Endodermal cell (in vitro differentiated cells): ENCODE measurements around the gene CACNA1D. TPM values are rescaled to one million over a fixed set of nuclear protein-coding genes. Genes with fewer than 3 reads are reported as not detected.

Experiments
- DNase-seq: peaks from one replicate; pipeline ENCODE4 v3.0.0-alpha.2; 2017
- H3K27ac ChIP-seq: 2 replicates; pipeline ENCODE4 v1.5.1; 2013; ENCODE audit warnings: mild to moderate bottlenecking, low read depth, low read length, moderate library complexity
- H3K27me3 ChIP-seq: 2 replicates; pipeline ENCODE4 v1.6.1; 2013; ENCODE audit warnings: mild to moderate bottlenecking, low read length, moderate library complexity; ENCODE audit not compliant: insufficient read depth, control insufficient read depth, poor library complexity, severe bottlenecking
- H3K36me3 ChIP-seq: 2 replicates; pipeline ENCODE4 v1.7.0; 2013; ENCODE audit warnings: mild to moderate bottlenecking, low read length, moderate library complexity; ENCODE audit not compliant: control insufficient read depth, insufficient read depth
- H3K4me1 ChIP-seq: one replicate; pipeline ENCODE4 v1.7.0; 2013; ENCODE audit warnings: low read length; ENCODE audit not compliant: control insufficient read depth, insufficient read depth
- H3K4me3 ChIP-seq: 2 replicates; pipeline ENCODE4 v1.5.1; 2013; ENCODE audit warnings: mild to moderate bottlenecking, low read length, moderate library complexity
- H3K9ac ChIP-seq: 2 replicates; pipeline ENCODE4 v1.6.1; 2013; ENCODE audit warnings: mild to moderate bottlenecking, low read length, moderate library complexity; ENCODE audit not compliant: poor library complexity, severe bottlenecking; ENCODE audit errors: extremely low read depth
- H3K9me3 ChIP-seq: 2 replicates; pipeline ENCODE4 v1.6.1; 2013; ENCODE audit warnings: mild to moderate bottlenecking, low read length, moderate library complexity; ENCODE audit not compliant: control insufficient read depth
- H3K27ac Mint-ChIP-seq: 2 replicates; pipeline ENCODE4 v1.8.0; 2020; ENCODE audit warnings: mixed read lengths
- H3K27me3 Mint-ChIP-seq: 2 replicates; pipeline ENCODE4 v1.8.0; 2021; ENCODE audit warnings: mild to moderate bottlenecking, mixed read lengths; ENCODE audit not compliant: insufficient read depth
- H3K36me3 Mint-ChIP-seq: 2 replicates; pipeline ENCODE4 v1.8.0; 2020; ENCODE audit warnings: low read depth, mixed read lengths
- H3K4me1 Mint-ChIP-seq: 2 replicates; pipeline ENCODE4 v1.8.0; 2020; ENCODE audit warnings: mixed read lengths
- H3K4me3 Mint-ChIP-seq: 2 replicates; pipeline ENCODE4 v1.8.0; 2020; ENCODE audit warnings: mild to moderate bottlenecking, moderate library complexity, mixed read lengths
- H3K9me3 Mint-ChIP-seq: 2 replicates; pipeline ENCODE4 v1.8.0; 2020; ENCODE audit warnings: mild to moderate bottlenecking, mixed read lengths
- CTCF ChIP-seq: fragments of 200-600 bp; sonication (generic); conservative IDR thresholded peaks from 2 replicates; pipeline ENCODE4 v1.5.0; 2021; ENCODE audit warnings: antibody characterized with exemption, mild to moderate bottlenecking
- WGBS, 2 experiments: methylation state at CpG; one replicate each; pipeline versions ENCODE4 v1.1.5 to v1.1.7; 2013; ENCODE audit warnings: missing lambda C conversion rate in 2 of 2, mixed read lengths in 1 of 2; ENCODE audit not compliant: insufficient coverage in 1 of 2, insufficient read length in 1 of 2; 5-methylcytosine and 5-hydroxymethylcytosine counted together
- total RNA-seq, 2 donors: library from RNA; stranded (reverse); fragmentation: NEBNext Ultra II Directional in 1 of 2; extraction: Animal tissue kit (Norgen Biotek cat#: 25700) in 1 of 2; gene quantifications; 2 replicates in 1 of 2; 3 replicates in 1 of 2; pipeline ENCODE4 v1.2.1, GENCODE V29; 2021

CACNA1D gene
- total RNA-seq, 2 donors from 2014 or later = 2.2 to 3.8 TPM

GRCh38 chr3:53694666-53695323 lies 200.4 kb downstream of the CACNA1D start:
- no peaks in the 10 kb centered on the region for H3K36me3 ChIP-seq
- Mint-ChIP-seq H3K27me3 (peaks cover 4% of the 10 kb centered on the region), H3K4me1 (no peaks in the 10 kb centered on the region), H3K36me3 (no peaks in the 10 kb centered on the region), H3K27ac (no peak overlapping the region), H3K9me3 (no peaks in the 10 kb centered on the region), H3K4me3 (no peak overlapping the region)
- WGBS, 2 experiments = 83 to 90% methylated on average over 9 to 15 of the region's 15 CpGs
- H3K27ac ChIP-seq = no peak overlapping the region
- H3K9me3 ChIP-seq = no peaks in the 10 kb centered on the region
- no peak for DNase-seq
- TF ChIP-seq CTCF = no peak
- H3K27me3 ChIP-seq = no peaks in the 10 kb centered on the region
- no peak overlapping the region for H3K9ac ChIP-seq
- no peaks in the 10 kb centered on the region for H3K4me1 ChIP-seq
- H3K4me3 ChIP-seq = no peak overlapping the region

DNA sequence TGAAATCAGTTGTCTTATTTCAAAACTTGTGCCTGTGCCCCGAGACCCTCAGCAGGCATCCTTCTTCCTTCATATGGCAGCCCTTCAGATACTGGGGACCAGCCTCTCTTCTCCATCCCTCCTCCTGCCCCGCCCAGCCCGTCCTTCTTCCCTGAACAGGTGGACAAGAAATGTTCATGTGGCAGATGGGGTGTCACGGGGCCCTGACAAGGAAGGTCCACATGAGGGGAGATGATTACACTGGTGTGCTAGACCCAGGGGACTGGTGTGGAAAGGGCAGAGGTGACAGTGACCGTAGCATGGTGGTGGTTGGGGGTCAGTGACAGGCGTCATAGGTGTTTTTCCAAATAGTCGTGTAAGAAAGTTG lies 200.9 kb downstream of the CACNA1D start:
- no peak overlapping the region for H3K4me3 Mint-ChIP-seq
- no peaks in the 10 kb centered on the region for H3K36me3 Mint-ChIP-seq
- Histone ChIP-seq H3K27ac (no peak overlapping the region), H3K27me3 (no peaks in the 10 kb centered on the region), H3K4me3 (no peak overlapping the region), H3K9ac (no peak overlapping the region), H3K9me3 (no peaks in the 10 kb centered on the region), H3K36me3 (no peaks in the 10 kb centered on the region), H3K4me1 (no peaks in the 10 kb centered on the region)
- no peak for DNase-seq
- WGBS, 2 experiments = 85% methylated on average over 5 to 7 of the region's 7 CpGs
- TF ChIP-seq CTCF = no peak
- H3K27me3 Mint-ChIP-seq = peaks cover 4% of the 10 kb centered on the region
- no peaks in the 10 kb centered on the region for H3K4me1 Mint-ChIP-seq
- H3K9me3 Mint-ChIP-seq = no peaks in the 10 kb centered on the region
- H3K27ac Mint-ChIP-seq = no peak overlapping the region

DNA sequence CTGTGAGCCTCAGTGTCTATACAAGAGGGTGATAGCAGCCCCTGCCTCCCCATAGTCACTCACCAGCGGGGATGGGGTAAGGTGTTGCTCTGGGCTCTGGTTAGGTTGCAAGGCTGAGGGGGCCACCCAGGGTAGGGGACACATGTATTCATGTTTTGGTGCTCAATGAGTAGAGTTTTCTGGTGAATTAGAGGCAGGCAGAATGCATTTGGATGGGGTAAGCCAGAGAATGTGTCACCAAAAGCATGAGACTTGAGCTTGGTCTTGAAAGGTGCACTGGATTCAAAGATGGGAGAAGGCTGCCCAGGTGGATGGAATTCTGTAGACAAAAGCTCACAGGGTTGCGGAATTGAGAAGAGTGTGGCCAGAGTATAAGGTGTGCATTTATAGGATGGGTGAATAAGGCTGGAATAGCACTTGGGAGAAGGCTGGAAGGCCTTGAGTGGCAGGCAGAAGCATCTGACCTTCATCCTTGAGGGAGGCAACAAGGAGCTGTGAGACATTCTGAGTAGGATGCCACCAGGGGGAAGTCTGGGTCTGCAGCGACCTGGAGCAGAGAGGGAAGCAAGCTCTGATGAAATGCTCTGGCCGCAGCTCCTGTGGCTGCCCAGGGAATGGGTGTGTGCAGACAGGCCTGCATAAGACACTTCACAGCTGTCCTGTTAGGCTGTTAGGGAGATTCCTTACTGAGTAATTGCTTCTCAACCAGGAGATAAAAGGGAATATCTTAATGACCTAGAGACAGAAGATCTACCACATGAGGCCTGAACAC lies 202.2 kb downstream of the CACNA1D start:
- H3K27ac ChIP-seq = no peak overlapping the region
- Mint-ChIP-seq H3K36me3 (no peaks in the 10 kb centered on the region), H3K4me1 (no peaks in the 10 kb centered on the region), H3K9me3 (no peaks in the 10 kb centered on the region), H3K27ac (no peak overlapping the region), H3K4me3 (no peak overlapping the region), H3K27me3 (peaks cover 4% of the 10 kb centered on the region)
- TF ChIP-seq CTCF = peak; percentile 61
- no peaks in the 10 kb centered on the region for H3K36me3 ChIP-seq
- H3K27me3 ChIP-seq = no peaks in the 10 kb centered on the region
- H3K9me3 ChIP-seq = no peaks in the 10 kb centered on the region
- H3K4me3 ChIP-seq = no peak overlapping the region
- peak; percentile 72 for DNase-seq
- WGBS, 2 experiments = 74 to 100% methylated on average over 3 to 4 of the region's 4 CpGs
- H3K9ac ChIP-seq = no peak overlapping the region
- no peaks in the 10 kb centered on the region for H3K4me1 ChIP-seq
